Kidney (tissue), 14 donors: ENCODE data around the gene WDFY2. TPM values are rescaled to one million over a fixed set of nuclear protein-coding genes. Genes with fewer than 3 reads are reported as not detected.

Experiments used
- DNase-seq, 5 donors: peaks; one replicate each; pipeline ENCODE4 v3.0.0-alpha.2; 2013 to 2020
- FAIRE-seq: peaks from 2 replicates; lab custom pipeline; 2012; peaks lifted over from hg19 to GRCh38; lab: Jason Lieb, UNC
- H3K27ac ChIP-seq, 2 donors: one replicate each; pipeline ENCODE4 v1.7.0; 2013; ENCODE audit warnings: low read depth in 2 of 2, low read length in 2 of 2, inconsistent platforms in 1 of 2
- H3K27me3 ChIP-seq: one replicate; pipeline ENCODE4 v1.7.1; 2013; ENCODE audit warnings: low read length, inconsistent platforms; ENCODE audit not compliant: control insufficient read depth, insufficient read depth
- H3K36me3 ChIP-seq, 3 donors: one replicate each; pipeline versions ENCODE4 v1.7.0 to v1.7.1; 2013; ENCODE audit warnings: low read length in 3 of 3, control low read depth in 1 of 3, inconsistent platforms in 1 of 3; ENCODE audit not compliant: insufficient read depth in 3 of 3, control insufficient read depth in 2 of 3
- H3K4me1 ChIP-seq, 3 donors: one replicate each; pipeline versions ENCODE4 v1.7.0 to v1.7.1; 2013; ENCODE audit warnings: low read length in 3 of 3, inconsistent platforms in 1 of 3, low read depth in 1 of 3; ENCODE audit not compliant: control insufficient read depth in 2 of 3, insufficient read depth in 2 of 3
- H3K4me3 ChIP-seq, 3 donors: one replicate each; pipeline versions ENCODE4 v1.7.0 to v1.8.1; 2013; ENCODE audit warnings: low read length in 3 of 3, control low read depth in 1 of 3, inconsistent platforms in 1 of 3
- H3K9ac ChIP-seq, 3 donors: one replicate each; pipeline versions ENCODE4 v1.7.0 to v1.7.1; 2013; ENCODE audit warnings: low read length in 3 of 3, control low read depth in 1 of 3, inconsistent platforms in 1 of 3
- H3K9me3 ChIP-seq, 3 donors: one replicate each; pipeline versions ENCODE4 v1.7.0 to v1.7.1; 2013; ENCODE audit warnings: low read length in 3 of 3, control low read depth in 1 of 3, inconsistent platforms in 1 of 3; ENCODE audit not compliant: control insufficient read depth in 2 of 3, insufficient read depth in 1 of 3
- CTCF ChIP-seq: IDR thresholded peaks from 3 replicates; pipeline ENCODE4 v1.5.1; 2012; ENCODE audit warnings: mild to moderate bottlenecking, moderate library complexity, borderline replicate concordance; ENCODE audit not compliant: insufficient read depth; ENCODE audit errors: extremely low read depth
- intact Hi-C: fragments of 100-400 bp; cut with DNase I; formaldehyde crosslinking; loops from one replicate; pipeline ENCODE4 v1.11.1; 2022
- polyA plus RNA-seq: library from polyadenylated mRNA; stranded (reverse); fragments of 350-450 nt; fragmentation: Illumina TruSeq; extraction: RNeasy Lipid Tissue Mini Kit (QIAGEN cat#74804); gene quantifications from one replicate; pipeline ENCODE4 v1.2.3, GENCODE V29; 2014; ENCODE audit warnings: low read depth, low replicate concordance; ENCODE audit not compliant: insufficient read depth
- total RNA-seq: library from RNA; stranded (reverse); fragmentation: NEBNext Ultra II Directional; extraction: Animal tissue kit (Norgen Biotek cat#: 25700); gene quantifications from one replicate; pipeline ENCODE4 v1.2.1, GENCODE V29; 2021
- donor health status: control.
- donor health status: control.
- donor health status: control.
- donor health status: control.
- donor health status: control.
- donor health status: DM: yes; HTN: yes; CAD: no.
- donor health status: Normal renal cell carcinoma (clear cell type).

WDFY2 gene
- total and polyA plus RNA-seq, 2 donors from 2014 or later: 4.8 to 13.0 TPM

DNA sequence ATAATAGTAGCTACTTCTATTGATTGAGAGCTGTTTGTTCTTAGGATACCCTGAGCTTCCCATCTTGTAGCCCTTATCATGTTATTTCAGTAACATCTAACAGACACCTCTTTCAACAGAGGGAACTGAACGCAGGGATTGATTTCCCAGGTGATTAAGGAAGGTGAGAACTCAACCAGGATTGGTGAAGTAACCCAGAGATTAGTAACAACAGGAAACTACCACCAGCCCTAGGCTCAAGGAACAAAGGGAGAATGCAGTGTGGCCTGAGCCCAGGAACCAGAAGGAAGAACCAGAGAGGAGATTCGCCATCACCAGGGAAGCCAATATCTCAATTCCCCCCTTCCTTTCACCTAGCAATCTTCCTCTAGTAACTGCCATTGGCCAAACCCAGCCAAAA lies 211.2 kb downstream of the WDFY2 start:
- Histone ChIP-seq H3K9me3 (no peaks in the 10 kb centered on the region), H3K36me3 (peaks cover 0 to 10% (median 4%) of the 10 kb centered on the region in 3 donors), H3K4me1 (no peaks in the 10 kb centered on the region), H3K27ac (no peak overlapping the region), H3K9ac (no peak overlapping the region), H3K4me3 (no peak overlapping the region), H3K27me3 (no peaks in the 10 kb centered on the region)
- intact Hi-C loops: no loop called here
- no peak for DNase-seq
- no peak for TF ChIP-seq CTCF
- no peak for FAIRE-seq

DNA sequence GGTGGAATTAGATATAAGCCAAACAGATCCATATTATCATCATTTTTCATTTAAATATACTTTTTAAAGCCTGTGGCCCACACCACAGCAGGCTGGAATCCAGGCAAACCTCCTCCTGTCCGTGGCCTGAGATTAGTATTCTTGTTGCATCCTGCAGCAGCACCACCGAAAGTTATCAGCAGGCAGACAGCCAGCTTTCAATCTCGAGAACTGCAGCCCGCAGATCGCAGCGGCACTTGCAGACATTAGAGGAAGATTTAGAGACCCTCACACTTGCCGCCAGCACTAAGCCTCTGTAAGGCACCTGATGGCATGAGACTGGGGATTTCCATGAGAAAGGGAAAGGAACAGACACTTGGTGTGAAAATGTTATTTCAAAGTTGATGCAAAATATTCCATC lies 212.3 kb downstream of the WDFY2 start:
- H3K9me3 ChIP-seq: no peaks in the 10 kb centered on the region
- DNase-seq (no peak), FAIRE-seq (no peak)
- peaks cover 0 to 2% (median 1%) of the 10 kb centered on the region in 3 donors for H3K4me1 ChIP-seq
- H3K4me3 ChIP-seq: no peak overlapping the region
- TF ChIP-seq CTCF: no peak
- intact Hi-C loops: no loop called here
- H3K36me3 ChIP-seq: peaks cover 0 to 10% (median 4%) of the 10 kb centered on the region in 3 donors
- H3K27me3 ChIP-seq: no peaks in the 10 kb centered on the region
- no peak overlapping the region for H3K9ac ChIP-seq
- no peak overlapping the region for H3K27ac ChIP-seq

DNA sequence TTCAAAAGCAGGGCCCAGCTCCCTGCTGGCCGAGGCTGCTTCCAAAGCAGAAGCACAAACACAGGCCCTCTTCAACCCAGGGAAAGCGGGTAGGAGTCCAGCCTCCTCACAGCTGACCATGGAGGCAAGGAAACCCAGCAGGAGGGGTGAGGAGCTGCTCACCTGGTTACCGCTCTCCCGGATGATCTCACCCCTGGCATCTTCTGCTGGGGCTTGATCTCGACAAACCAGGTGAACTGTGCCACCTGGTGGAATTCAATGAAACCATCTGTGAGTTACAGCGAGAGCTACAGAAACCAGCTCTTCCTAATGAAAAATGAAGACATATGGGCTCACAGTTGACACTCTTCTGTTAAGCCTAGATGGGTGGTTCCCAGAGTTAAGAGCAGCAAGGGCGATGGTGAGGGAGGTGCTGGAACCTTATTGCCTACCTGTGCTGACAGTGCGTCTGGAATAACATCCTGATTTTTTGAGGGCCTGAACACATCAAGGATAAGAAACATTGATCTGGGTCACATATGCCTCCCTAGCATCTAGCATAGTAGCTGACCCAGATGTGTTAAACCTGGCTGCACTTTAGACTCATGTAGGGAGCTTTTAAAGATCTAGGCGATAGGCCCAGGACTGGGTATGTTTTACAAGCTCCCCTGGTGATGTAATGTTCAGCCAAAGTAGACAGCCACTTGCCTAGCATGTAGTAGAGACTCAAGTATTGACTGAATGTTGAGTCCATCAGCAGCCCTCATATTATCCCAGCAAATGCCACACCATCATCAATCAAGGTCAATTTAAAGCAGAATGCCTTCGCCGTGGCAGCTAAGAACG lies 213.6 kb downstream of the WDFY2 start:
- FAIRE-seq (no peak), DNase-seq (peak in 4 of 5 donors; percentile 79 to 88 (median 83))
- Histone ChIP-seq H3K27ac (no peak overlapping the region), H3K27me3 (no peaks in the 10 kb centered on the region), H3K4me1 (peaks cover 0 to 16% (median 14%) of the 10 kb centered on the region in 3 donors), H3K9ac (no peak overlapping the region), H3K4me3 (no peak overlapping the region), H3K36me3 (peaks cover 0 to 10% (median 2%) of the 10 kb centered on the region in 3 donors), H3K9me3 (no peaks in the 10 kb centered on the region)
- peak; percentile 52 for TF ChIP-seq CTCF
- intact Hi-C loops: no loop called here
